Measurements from ENCODE around the gene CPNE9. TPM values are rescaled to one million over a fixed set of nuclear protein-coding genes. Genes with fewer than 3 reads are reported as not detected.

Gene CPNE9, protein sequence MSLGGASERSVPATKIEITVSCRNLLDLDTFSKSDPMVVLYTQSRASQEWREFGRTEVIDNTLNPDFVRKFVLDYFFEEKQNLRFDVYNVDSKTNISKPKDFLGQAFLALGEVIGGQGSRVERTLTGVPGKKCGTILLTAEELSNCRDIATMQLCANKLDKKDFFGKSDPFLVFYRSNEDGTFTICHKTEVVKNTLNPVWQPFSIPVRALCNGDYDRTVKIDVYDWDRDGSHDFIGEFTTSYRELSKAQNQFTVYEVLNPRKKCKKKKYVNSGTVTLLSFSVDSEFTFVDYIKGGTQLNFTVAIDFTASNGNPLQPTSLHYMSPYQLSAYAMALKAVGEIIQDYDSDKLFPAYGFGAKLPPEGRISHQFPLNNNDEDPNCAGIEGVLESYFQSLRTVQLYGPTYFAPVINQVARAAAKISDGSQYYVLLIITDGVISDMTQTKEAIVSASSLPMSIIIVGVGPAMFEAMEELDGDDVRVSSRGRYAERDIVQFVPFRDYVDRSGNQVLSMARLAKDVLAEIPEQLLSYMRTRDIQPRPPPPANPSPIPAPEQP
- not detected in 2 replicates for total RNA-seq

DNA sequence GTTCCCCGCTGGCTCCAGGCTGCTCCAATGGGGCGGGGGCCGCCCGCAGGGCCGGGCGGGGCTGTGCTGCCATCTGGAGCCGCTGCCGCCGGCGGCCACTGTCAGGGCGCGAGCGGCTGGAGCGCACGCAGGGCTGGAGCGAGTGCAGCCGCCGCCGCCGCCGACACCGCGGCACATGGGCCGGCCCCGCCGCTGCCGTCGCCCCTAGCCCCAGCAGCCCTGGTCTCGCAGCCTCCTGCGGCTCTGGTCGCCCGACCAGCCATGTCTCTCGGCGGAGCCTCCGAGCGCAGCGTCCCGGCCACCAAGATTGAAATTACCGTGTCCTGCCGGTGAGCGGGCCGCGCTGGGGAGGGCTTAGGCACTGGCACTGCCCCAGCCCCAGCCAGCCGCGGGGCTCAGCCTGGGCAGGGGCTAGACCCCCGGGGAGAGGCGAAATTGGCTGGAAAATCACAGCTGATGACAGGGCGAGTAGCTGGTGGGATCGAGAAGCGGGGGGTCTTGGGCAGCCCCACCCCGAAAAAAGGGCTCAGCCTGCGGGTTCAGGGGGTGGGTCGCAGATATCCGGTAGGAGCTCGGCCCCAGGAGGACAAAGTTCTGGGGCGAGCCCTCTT is at the start of gene CPNE9:
Gene CPNE9, plus strand, starts transcription at position 98 of the 611 bp plus-strand sequence. Its CDS starts 164 bp downstream, at position 262.

DNA sequence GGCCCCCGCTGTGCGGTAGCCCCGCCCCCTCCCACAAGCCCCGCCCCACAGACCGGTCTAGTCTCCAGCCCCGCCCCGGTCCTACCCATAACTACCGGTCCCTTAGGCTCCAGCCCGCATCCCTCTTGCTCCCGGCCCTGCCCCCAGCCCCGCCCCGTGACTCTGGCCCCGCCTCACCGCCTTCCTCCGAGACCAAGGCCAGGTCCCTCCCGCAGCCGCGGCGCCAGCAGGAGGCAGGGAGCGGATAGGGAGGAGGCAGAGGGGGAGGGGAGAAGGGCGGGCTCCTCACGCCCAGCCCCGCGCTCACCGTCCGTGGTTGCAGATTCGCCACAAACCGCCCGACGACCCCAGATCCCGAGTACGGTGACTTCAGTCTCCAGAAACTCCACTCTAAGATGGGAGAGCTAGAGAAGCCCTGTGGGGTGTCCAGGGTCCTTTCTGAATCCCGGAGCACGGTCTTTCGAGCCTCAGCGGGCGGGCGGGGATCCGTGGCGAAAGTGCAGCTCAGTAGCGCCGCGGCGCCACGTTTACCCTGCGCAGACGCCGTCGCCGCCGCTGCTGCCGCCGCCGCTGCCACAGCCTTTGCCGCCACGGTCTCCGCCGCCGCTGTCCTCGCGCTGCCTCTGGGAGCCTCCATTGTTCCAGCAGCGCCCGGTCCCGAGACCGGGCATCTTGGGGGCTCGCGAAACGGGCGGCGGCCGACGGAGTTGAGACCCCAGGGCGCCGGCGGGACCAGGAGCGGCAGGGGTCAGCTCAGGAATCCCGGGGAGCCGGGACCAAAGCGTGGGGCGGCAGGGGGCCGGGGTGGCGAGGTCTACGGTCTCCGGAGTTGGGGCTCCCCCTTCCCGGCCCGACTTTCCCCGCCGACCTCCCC is 27.8 kb downstream of the CPNE9 start, which contains the start of gene BRPF1:
Gene BRPF1, plus strand, starts transcription at position 530 of the 874 bp plus-strand sequence. CDS start 2,406 bp downstream, outside the sequence.

DNA sequence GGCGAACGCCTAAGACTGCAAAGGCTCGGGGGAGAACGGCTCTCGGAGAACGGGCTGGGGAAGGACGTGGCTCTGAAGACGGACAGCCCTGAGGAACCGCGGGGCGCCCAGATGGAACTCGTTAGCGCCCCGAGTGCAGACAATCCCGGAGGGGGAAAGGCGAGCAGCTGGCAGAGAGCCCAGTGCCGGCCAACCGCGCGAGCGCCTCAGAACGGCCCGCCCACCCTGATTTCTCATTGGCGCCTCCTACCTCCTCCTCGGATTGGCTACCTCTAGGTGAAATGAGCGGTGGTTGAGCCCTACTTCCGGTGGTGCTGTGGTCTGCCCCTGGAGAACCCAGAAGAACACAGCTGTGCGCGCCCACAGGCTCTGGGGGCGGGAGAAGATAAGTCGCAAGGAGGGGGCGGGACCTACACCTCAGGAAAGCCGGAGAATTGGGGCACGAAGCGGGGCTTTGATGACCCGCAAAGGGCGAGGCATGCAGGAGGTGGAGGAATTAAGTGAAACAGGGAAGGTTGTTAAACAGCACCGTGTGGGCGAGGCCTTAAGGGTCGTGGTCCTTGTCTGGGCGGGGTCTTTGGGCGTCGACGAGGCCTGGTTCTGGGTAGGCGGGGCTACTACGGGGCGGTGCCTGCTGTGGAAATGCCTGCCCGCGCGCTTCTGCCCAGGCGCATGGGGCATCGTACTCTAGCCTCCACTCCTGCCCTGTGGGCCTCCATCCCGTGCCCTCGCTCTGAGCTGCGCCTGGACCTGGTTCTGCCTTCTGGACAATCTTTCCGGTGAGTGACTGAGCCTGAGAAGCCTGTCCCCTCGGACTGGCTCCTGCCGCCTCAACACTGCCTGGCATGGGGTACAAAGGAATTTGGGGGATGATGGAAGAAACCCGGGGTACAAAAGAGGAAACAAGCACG is 46.3 kb downstream of the CPNE9 start, which contains the start of gene OGG1:
Gene OGG1, plus strand, starts transcription at position 308 of the 911 bp plus-strand sequence. Its CDS starts 335 bp downstream, at position 643.

DNA sequence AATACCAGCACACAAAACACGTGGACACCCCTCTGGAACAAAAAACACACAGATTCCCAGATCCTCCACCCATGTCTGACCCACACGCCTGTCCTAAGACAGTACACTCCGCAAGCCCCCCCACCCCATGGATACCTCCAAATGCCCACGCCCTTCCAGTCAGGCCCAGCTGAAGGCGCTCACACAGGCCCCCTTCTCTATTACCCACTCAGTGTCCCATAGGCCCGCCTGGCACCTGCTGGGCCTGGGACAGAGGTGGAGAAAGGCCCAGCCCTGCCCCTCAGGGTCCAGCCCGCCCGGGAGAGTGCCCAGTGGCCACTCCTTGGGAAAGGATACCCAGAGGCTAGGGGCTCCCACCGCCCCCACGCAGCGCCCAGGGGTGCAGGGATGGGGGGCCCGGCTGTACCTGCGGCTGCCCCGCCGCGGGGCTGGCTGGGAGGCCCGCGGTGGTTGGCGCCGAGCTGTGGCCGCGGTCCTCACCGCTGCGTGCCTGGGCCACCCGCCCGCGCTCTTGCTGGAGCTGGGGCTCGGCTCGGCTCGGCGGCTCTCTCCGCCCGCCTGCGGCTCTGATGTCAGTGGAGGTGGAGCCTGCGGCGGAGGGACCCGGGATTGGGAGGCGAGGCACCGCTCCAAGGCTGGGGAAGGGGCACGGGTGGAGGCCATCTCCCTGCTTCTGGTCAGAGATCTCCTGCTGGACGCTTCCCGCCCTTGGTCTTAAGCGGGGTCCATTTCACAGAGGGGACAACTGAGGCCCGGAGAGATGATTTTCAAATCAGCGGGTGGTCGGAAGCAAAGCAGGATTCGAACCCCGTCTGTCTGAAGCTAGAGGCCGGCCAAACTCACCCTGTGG is 66.0 kb downstream of the CPNE9 start, which contains the start of gene CAMK1:
Gene CAMK1, minus strand, starts transcription at position 522 of the 850 bp plus-strand sequence. CDS start 2,198 bp downstream, outside the sequence.

Other genes starting within 250 kb of the CPNE9 start
- 0.06 TPM in 1 of 2 replicates, not detected in the other for gene LHFPL4, start 150.0 kb upstream of the CPNE9 start, total RNA-seq
- 45.7 and 66.6 TPM in 2 replicates for gene MTMR14, start 54.3 kb upstream of the CPNE9 start, total RNA-seq
- gene BRPF1, start 27.9 kb downstream of the CPNE9 start, total RNA-seq: 16.5 and 28.2 TPM in 2 replicates
- 16.7 and 22.6 TPM in 2 replicates for gene OGG1, start 46.1 kb downstream of the CPNE9 start, total RNA-seq
- 32.8 and 33.2 TPM in 2 replicates for gene CAMK1, start 66.1 kb downstream of the CPNE9 start, total RNA-seq
- gene TADA3, start 88.6 kb downstream of the CPNE9 start, total RNA-seq: 28.5 and 43.7 TPM in 2 replicates
- gene ARPC4, start 89.2 kb downstream of the CPNE9 start, total RNA-seq: 179 and 237 TPM in 2 replicates
- gene TTLL3, start 106.4 kb downstream of the CPNE9 start, total RNA-seq: 7.1 and 19.3 TPM in 2 replicates
- 16.7 and 20.1 TPM in 2 replicates for gene RPUSD3, start 140.2 kb downstream of the CPNE9 start, total RNA-seq
- not detected in 2 replicates for gene CIDEC, start 176.4 kb downstream of the CPNE9 start, total RNA-seq
- 19.1 and 24.2 TPM in 2 replicates for gene JAGN1, start 186.8 kb downstream of the CPNE9 start, total RNA-seq
- 0.19 and 0.49 TPM in 2 replicates for gene IL17RE, start 199.0 kb downstream of the CPNE9 start, total RNA-seq
- 11.7 and 16.5 TPM in 2 replicates for gene IL17RC, start 213.3 kb downstream of the CPNE9 start, total RNA-seq
- gene CRELD1, start 230.0 kb downstream of the CPNE9 start, total RNA-seq: 18.6 and 72.6 TPM in 2 replicates
- gene PRRT3, start 248.6 kb downstream of the CPNE9 start, total RNA-seq: 0.49 and 0.63 TPM in 2 replicates

Measured in bladder microvascular endothelial cell (primary cell).